ENCODE results near the gene PLD1.

The PLD1 gene

DNA sequence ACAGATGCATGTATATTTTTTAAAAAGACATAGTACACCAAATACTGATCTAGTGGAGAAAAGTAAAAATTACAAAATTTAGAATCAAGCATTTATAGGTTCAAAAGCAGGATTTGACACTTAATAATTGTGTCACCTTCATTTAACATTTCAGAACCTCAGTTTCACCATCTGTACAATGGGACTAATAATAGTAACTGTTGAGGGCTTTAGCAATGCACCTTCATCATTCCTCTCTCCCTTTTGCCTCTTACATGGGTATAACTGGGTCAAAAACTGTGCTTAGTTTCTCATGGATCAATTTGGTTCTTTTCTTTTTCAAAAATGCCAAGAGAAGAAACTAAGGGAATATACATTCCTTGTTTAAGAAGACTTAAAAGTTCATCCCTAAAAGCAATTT, 27.4 kb upstream of the PLD1 start:
- H3K4me3 ChIP-seq (replicated peaks; ENCODE audit: low read depth, low read length): peak overlapping the region; percentile 30
- no peak for DNase-seq (ENCODE audit: low read depth)
- TF ChIP-seq CTCF (IDR thresholded peaks at IDR 0.05; ENCODE audit: low read length, missing control alignments): no peak

DNA sequence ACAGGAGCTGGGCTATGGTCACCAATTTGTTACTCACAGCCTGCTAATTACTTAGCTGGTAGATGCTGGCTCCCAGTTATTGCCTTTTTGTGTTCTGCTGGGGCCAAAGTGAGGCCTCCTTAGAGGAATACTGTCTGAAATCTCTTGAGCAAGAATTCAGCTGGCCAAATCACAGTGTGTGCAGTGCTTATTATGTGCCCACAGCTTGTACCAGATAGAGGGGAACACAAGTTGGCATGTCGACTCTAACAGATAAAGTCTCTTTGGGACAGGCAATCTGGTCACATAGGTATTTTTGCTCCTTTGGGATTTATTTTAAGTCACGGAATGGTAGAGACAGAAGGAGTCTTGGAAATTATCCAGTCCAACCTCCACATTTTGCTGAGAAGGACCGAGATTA, 26.6 kb upstream of the PLD1 start:
- TF ChIP-seq CTCF (IDR thresholded peaks at IDR 0.05; ENCODE audit: low read length, missing control alignments): no peak
- DNase-seq (ENCODE audit: low read depth): no peak

DNA sequence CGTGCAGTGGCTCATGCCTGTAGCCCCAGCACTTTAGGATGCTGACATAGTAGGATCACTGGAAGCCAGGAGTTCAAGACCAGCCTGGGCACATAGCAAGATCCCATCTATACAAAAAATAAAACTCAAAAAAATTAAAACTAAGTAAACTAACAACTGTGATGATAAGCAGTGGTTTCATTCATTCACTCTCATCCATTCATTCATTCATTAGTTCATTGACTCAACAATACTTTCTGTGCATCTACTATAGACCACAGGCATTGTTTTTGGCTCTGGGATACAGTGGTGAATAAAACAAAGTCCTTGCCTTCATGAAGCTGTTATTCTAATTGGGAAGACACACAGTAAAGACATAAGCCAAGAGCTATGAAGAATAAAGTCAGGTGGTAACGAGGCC, 25.3 kb upstream of the PLD1 start:
- TF ChIP-seq CTCF (IDR thresholded peaks at IDR 0.05; ENCODE audit: low read length, missing control alignments): no peak

More for the DNA sequence above, 26.6 kb upstream of the PLD1 start:
- no peak overlapping the region for H3K4me3 ChIP-seq (replicated peaks; ENCODE audit: low read depth, low read length)

GRCh38 chr3:171835116-171835515, 24.8 kb upstream of the PLD1 start:
- DNase-seq (ENCODE audit: low read depth): no peak
- no peak for TF ChIP-seq CTCF (IDR thresholded peaks at IDR 0.05; ENCODE audit: low read length, missing control alignments)
- no peak overlapping the region for H3K4me3 ChIP-seq (replicated peaks; ENCODE audit: low read depth, low read length)

More for the DNA sequence above, 25.3 kb upstream of the PLD1 start:
- DNase-seq (ENCODE audit: low read depth): no peak
- H3K4me3 ChIP-seq (replicated peaks; ENCODE audit: low read depth, low read length): no peak overlapping the region

GRCh38 chr3:171834461-171834801, 24.1 kb upstream of the PLD1 start:
- no peak for DNase-seq (ENCODE audit: low read depth)
- TF ChIP-seq CTCF (IDR thresholded peaks at IDR 0.05; ENCODE audit: low read length, missing control alignments): no peak
- H3K4me3 ChIP-seq (replicated peaks; ENCODE audit: low read depth, low read length): no peak overlapping the region

DNA sequence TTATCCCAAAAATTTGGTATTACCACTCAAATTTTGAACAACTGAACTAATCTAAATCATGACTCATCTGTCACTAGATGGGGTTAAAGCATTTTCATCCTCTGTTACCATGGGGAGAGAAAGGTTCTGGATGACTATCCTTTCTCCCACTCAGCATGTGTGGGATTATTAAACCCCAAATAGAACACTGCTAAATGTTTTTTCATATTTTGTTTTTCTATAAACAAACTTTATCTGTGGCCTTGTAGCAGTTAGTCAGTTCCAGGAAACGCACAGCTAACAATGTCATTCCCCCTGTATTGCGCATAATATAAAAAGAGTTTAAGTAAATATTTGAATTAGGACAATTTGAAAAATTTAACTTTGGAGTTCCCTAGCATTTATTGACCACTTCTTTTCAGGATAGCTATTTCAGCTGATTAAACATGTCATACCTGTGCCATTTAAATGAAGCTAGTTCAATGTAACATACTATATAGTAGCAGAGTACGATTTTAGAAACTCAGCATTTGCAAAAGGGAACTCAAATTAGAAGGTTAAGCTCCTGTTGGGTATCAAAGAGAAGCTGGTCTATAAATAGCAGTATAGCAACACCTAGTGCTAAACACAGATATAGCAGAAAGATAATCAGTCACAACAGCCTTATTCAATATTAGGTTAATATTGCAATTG, 23.6 kb upstream of the PLD1 start:
- TF ChIP-seq CTCF (IDR thresholded peaks at IDR 0.05; ENCODE audit: low read length, missing control alignments): peak; percentile 40
- H3K4me3 ChIP-seq (replicated peaks; ENCODE audit: low read depth, low read length): no peak overlapping the region
- DNase-seq (ENCODE audit: low read depth): peak; percentile 85

DNA sequence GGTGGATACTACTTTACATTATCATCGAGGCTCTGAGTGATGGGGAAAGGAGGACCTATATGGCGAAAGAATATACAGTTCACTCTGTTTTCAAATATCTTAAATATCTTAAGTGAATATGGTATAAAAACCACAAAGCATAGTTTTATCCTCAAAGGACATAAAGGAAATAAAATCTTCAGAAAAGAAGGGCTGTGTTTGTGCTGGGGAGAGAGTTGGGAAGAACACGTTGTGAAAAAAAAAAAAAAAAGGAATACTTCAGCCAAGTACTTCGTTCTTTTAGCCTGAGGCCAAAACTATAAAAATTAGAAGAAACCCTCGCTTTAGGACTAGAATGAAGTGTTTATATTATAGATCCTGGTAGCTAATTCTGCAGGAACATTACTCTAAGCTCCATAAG, 22.7 kb upstream of the PLD1 start:
- DNase-seq (ENCODE audit: low read depth): no peak
- H3K4me3 ChIP-seq (replicated peaks; ENCODE audit: low read depth, low read length): no peak overlapping the region
- no peak for TF ChIP-seq CTCF (IDR thresholded peaks at IDR 0.05; ENCODE audit: low read length, missing control alignments)

Data from fibroblast of pulmonary artery (primary cell).